B cell (primary cell): ENCODE results near the gene EEF2KMT. TPM values are rescaled to one million over a fixed set of nuclear protein-coding genes. Genes with fewer than 3 reads are reported as not detected.
"Not testable (repeated sequence)": the region's sequence is repeated elsewhere in the genome, so short reads cannot be mapped to it uniquely, and the experiment has no call there.

Experiments
- ATAC-seq: fragments of 200-7000 bp; cut with Tn5 transposase; one replicate; pipeline ENCODE4 v1.10.0; 2021; ENCODE audit warnings: low read depth, mild to moderate bottlenecking, moderate number of reproducible peaks, moderate library complexity
- CTCF ChIA-PET: fragments of 350-600 bp; sonication (Branson Sonifier 250); formaldehyde crosslinking; loops from one replicate; lab custom pipeline; 2021; ENCODE audit warnings: antibody characterized with exemption, inconsistent platforms; lab: Charles Lee
- POLR2A ChIA-PET: fragments of 350-600 bp; sonication (Branson Sonifier 250); formaldehyde crosslinking; loops from one replicate; lab custom pipeline; 2021; ENCODE audit warnings: antibody characterized with exemption; lab: Charles Lee
- DNase-seq: peaks from one replicate; pipeline ENCODE4 v3.0.0; 2013
- H2AFZ ChIP-seq: 2 replicates; pipeline ENCODE4 v1.6.1; 2012; ENCODE audit warnings: mild to moderate bottlenecking, low read depth, low read length; ENCODE audit not compliant: insufficient read depth, poor library complexity, severe bottlenecking
- H3K27ac ChIP-seq, 2 donors: 1 replicate in 1 of 2; 2 replicates in 1 of 2; pipeline ENCODE4 v1.5.1; 2012 to 2013; ENCODE audit warnings: low read length in 2 of 2, mild to moderate bottlenecking in 2 of 2, moderate library complexity in 1 of 2
- H3K27me3 ChIP-seq, 4 experiments: fragments of 200-600 bp in 1 of 4; sonication (generic) in 1 of 4; replicated peaks in 1 of 4; 1 replicate in 2 of 4; 2 replicates in 2 of 4; pipeline versions ENCODE4 v1.6.1 to v1.7.0; 2013 to 2016; ENCODE audit warnings: low read length in 3 of 4, mild to moderate bottlenecking in 2 of 4, mixed read lengths in 1 of 4, moderate library complexity in 1 of 4; ENCODE audit not compliant: insufficient read depth in 4 of 4, control insufficient read depth in 3 of 4; ENCODE audit errors: control extremely low read depth in 1 of 4
- H3K36me3 ChIP-seq, 2 experiments: replicated peaks in 1 of 2; 1 replicate in 1 of 2; 2 replicates in 1 of 2; pipeline versions ENCODE4 v1.6.1 to v1.7.1; 2013; ENCODE audit warnings: low read length in 1 of 2; ENCODE audit not compliant: insufficient read depth in 2 of 2, control insufficient read depth in 1 of 2; ENCODE audit errors: control extremely low read depth in 1 of 2, extremely low read depth in 1 of 2
- H3K4me1 ChIP-seq, 2 donors: fragments of 200-600 bp in 1 of 2; sonication (generic) in 1 of 2; 1 replicate in 1 of 2; 2 replicates in 1 of 2; pipeline versions ENCODE4 v1.5.1 to v1.6.1; 2013 to 2017; ENCODE audit warnings: low read length in 2 of 2; ENCODE audit not compliant: control insufficient read depth in 2 of 2, insufficient read depth in 2 of 2
- H3K4me2 ChIP-seq: replicated peaks from 2 replicates; pipeline ENCODE3; 2012; ENCODE audit warnings: mild to moderate bottlenecking, low read depth, low read length; ENCODE audit not compliant: poor library complexity, severe bottlenecking
- H3K4me3 ChIP-seq, 5 experiments: fragments of 200-600 bp in 1 of 5; sonication (generic) in 1 of 5; 1 replicate in 3 of 5; 2 replicates in 2 of 5; pipeline versions ENCODE4 v1.5.1 to v1.7.0; 2011 to 2016; ENCODE audit warnings: low read length in 4 of 5, mild to moderate bottlenecking in 4 of 5, low read depth in 2 of 5, control low read depth in 1 of 5, moderate library complexity in 1 of 5; ENCODE audit not compliant: insufficient read depth in 1 of 5; ENCODE audit errors: control extremely low read depth in 1 of 5, extremely low read depth in 1 of 5
- H3K79me2 ChIP-seq: fragments of 200-600 bp; sonication (generic); one replicate; pipeline ENCODE4 v1.6.0; 2016; ENCODE audit warnings: low read length; ENCODE audit not compliant: control insufficient read depth, insufficient read depth
- H3K9ac ChIP-seq: fragments of 200-600 bp; sonication (generic); 2 replicates; pipeline ENCODE4 v1.6.1; 2017; ENCODE audit warnings: mild to moderate bottlenecking, low read length, moderate library complexity
- H3K9me3 ChIP-seq, 3 donors: one replicate each; pipeline versions ENCODE4 v1.6.1 to v1.7.1; 2013; ENCODE audit warnings: low read length in 2 of 3; ENCODE audit not compliant: control insufficient read depth in 2 of 3, insufficient read depth in 1 of 3; ENCODE audit errors: control extremely low read depth in 1 of 3
- H4K20me1 ChIP-seq: 2 replicates; pipeline ENCODE4 v1.6.0; 2012; ENCODE audit warnings: mild to moderate bottlenecking, low read length; ENCODE audit not compliant: insufficient read depth, control insufficient read depth, poor library complexity, severe bottlenecking
- H3K27ac Mint-ChIP-seq: one replicate; pipeline ENCODE4 v1.8.0; 2021; ENCODE audit warnings: mixed read lengths
- H3K27me3 Mint-ChIP-seq: one replicate; pipeline ENCODE4 v1.8.0; 2021; ENCODE audit warnings: mixed read lengths
- H3K4me1 Mint-ChIP-seq: one replicate; pipeline ENCODE4 v1.8.0; 2021; ENCODE audit warnings: mixed read lengths
- H3K4me3 Mint-ChIP-seq: one replicate; pipeline ENCODE4 v1.8.0; 2021; ENCODE audit warnings: mixed read lengths
- H3K9me3 Mint-ChIP-seq: one replicate; pipeline ENCODE4 v1.8.0; 2022; ENCODE audit warnings: mixed read lengths; ENCODE audit not compliant: insufficient read depth
- CTCF ChIP-seq: fragments of 200-600 bp; IDR thresholded peaks from one replicate; pipeline ENCODE4 v1.8.0; 2022; ENCODE audit warnings: antibody characterized with exemption, mild to moderate bottlenecking
- WGBS: methylation state at CpG from one replicate; pipeline ENCODE4 v1.1.5; 2013; ENCODE audit warnings: missing lambda C conversion rate; ENCODE audit not compliant: insufficient coverage; 5-methylcytosine and 5-hydroxymethylcytosine counted together
- intact Hi-C: fragments of 100-400 bp; cut with micrococcal nuclease; formaldehyde crosslinking; loops from one replicate; pipeline ENCODE4 v1.10.0; 2022
- polyA plus RNA-seq: library from polyadenylated mRNA; depleted of rRNA; stranded (reverse); fragments of >200 nt; gene quantifications from 2 replicates; pipeline ENCODE4 v1.2.3, GENCODE V29; 2012
- total RNA-seq, 2 donors: library from RNA; stranded (reverse); fragments of 120-200 nt in 1 of 2; gene quantifications; 1 replicate in 1 of 2; 2 replicates in 1 of 2; pipeline versions ENCODE4 v1.2.3 to v1.2.4, GENCODE V29; 2013 to 2022

The EEF2KMT gene
- total and polyA plus RNA-seq, 2 donors (not counting 1 experiment from before 2014, with no cell fraction given) = 7.8 to 8.0 TPM

GRCh38 chr16:5084802-5085201, 12.8 kb downstream of the EEF2KMT start:
- H4K20me1 ChIP-seq, H3K36me3 ChIP-seq, H3K27me3 ChIP-seq, POLR2A ChIA-PET, H3K27me3 Mint-ChIP-seq, H3K4me3 ChIP-seq, H3K9me3 ChIP-seq, H3K4me3 Mint-ChIP-seq, H3K79me2 ChIP-seq, H3K4me1 ChIP-seq, H3K27ac ChIP-seq, H3K9me3 Mint-ChIP-seq, ATAC-seq, H3K4me2 ChIP-seq, H3K4me1 Mint-ChIP-seq, H3K9ac ChIP-seq, H3K27ac Mint-ChIP-seq, H2AFZ ChIP-seq: not testable (repeated sequence)
- 85% methylated on average over 10 of the region's 10 CpGs for WGBS
- peak; percentile 56 for DNase-seq
- intact Hi-C loops = loop anchor here (1.0 kb wide), 1 partner anchor 29 kb away; no protein-coding TSS in a partner anchor
- peak; percentile 69 for TF ChIP-seq CTCF
- CTCF ChIA-PET = interaction anchor here (0.7 to 1.1 kb wide), 3 partner anchors 10 to 536 kb away, joined by 3 to 6 read pairs (median 4); no protein-coding TSS in a partner anchor

- POLR2A ChIA-PET, H3K9me3 Mint-ChIP-seq, H3K9ac ChIP-seq, H3K27ac ChIP-seq, H2AFZ ChIP-seq, H3K4me3 Mint-ChIP-seq, ATAC-seq, H3K27ac Mint-ChIP-seq, H3K4me3 ChIP-seq, H3K4me1 ChIP-seq, H3K27me3 ChIP-seq, H3K9me3 ChIP-seq, DNase-seq, H4K20me1 ChIP-seq, H3K79me2 ChIP-seq, H3K27me3 Mint-ChIP-seq, H3K4me2 ChIP-seq, H3K4me1 Mint-ChIP-seq: not testable (repeated sequence)
- intact Hi-C loops = loop anchor here (1.0 kb wide), 1 partner anchor 28 kb away; no protein-coding TSS in a partner anchor
- WGBS = 97% methylated on average over 7 of the region's 11 CpGs
- CTCF ChIA-PET = interaction anchor here (0.7 to 1.1 kb wide), 4 partner anchors 9 to 536 kb away, joined by 3 to 6 read pairs (median 4); no protein-coding TSS in a partner anchor
- peaks cover 0 to 11% of the 10 kb centered on the region in 2 experiments for H3K36me3 ChIP-seq
These were observed 13.4 kb downstream of the EEF2KMT start for GRCh38 chr16:5084099-5084731.

- POLR2A ChIA-PET, H3K79me2 ChIP-seq, H3K4me2 ChIP-seq, H3K9ac ChIP-seq, H3K9me3 ChIP-seq, H3K4me1 ChIP-seq, H3K27me3 Mint-ChIP-seq, H4K20me1 ChIP-seq, H3K4me3 Mint-ChIP-seq, H3K27me3 ChIP-seq, DNase-seq, H3K4me1 Mint-ChIP-seq, H3K27ac ChIP-seq, H3K9me3 Mint-ChIP-seq, H2AFZ ChIP-seq, H3K27ac Mint-ChIP-seq, H3K4me3 ChIP-seq, ATAC-seq: not testable (repeated sequence)
- WGBS = 98% methylated on average over 7 of the region's 9 CpGs
- intact Hi-C loops = loop anchor here (1.0 kb wide), 1 partner anchor 27 kb away; no protein-coding TSS in a partner anchor
- peaks cover 0 to 15% of the 10 kb centered on the region in 2 experiments for H3K36me3 ChIP-seq
- CTCF ChIA-PET = interaction anchor here (1.1 to 1.2 kb wide), 2 partner anchors 9 to 53 kb away, joined by 3 read pairs; no protein-coding TSS in a partner anchor
These were observed 13.9 kb downstream of the EEF2KMT start for GRCh38 chr16:5083646-5084045.
